ENCODE results near the gene TTLL13. TPM values are rescaled to one million over a fixed set of nuclear protein-coding genes. Genes with fewer than 3 reads are reported as not detected.
A peak's percentile ranks its signal among the peaks of the same experiment; 100 is the strongest.

The TTLL13 gene
- total and polyA plus RNA-seq, 2 experiments from 2014 or later, result not detected

- no peaks in the 10 kb centered on the region for H3K36me3 ChIP-seq (replicated peaks; ENCODE audit: insufficient read depth, low read depth)
- TF ChIP-seq CTCF (IDR thresholded peaks at IDR 0.05; ENCODE audit: poor library complexity) (no peak), EZH2phosphoT487 (IDR thresholded peaks at IDR 0.05; ENCODE audit: low read depth, severe bottlenecking, unreplicated experiment) (no peak), EZH2 (IDR thresholded peaks at IDR 0.05; ENCODE audit: borderline replicate concordance) (no peak)
- peaks cover 13% of the 10 kb centered on the region for H4K20me1 ChIP-seq (ENCODE audit: insufficient read depth, poor library complexity, severe bottlenecking)
- H3K4me1 ChIP-seq (ENCODE audit: insufficient read depth), result peaks cover 28% of the 10 kb centered on the region
- H2AFZ ChIP-seq, result no peak overlapping the region
- H3K9me3 ChIP-seq (ENCODE audit: low read depth), result no peaks in the 10 kb centered on the region
- H3K27ac ChIP-seq, result no peak overlapping the region
- peaks cover 91% of the 10 kb centered on the region for H3K79me2 ChIP-seq
- no peaks in the 10 kb centered on the region for H3K9me2 ChIP-seq (replicated peaks; ENCODE audit: insufficient read depth)
- no peaks in the 10 kb centered on the region for H3K27me3 ChIP-seq
- DNase-seq (ENCODE audit: low spot score), result no peak
- no peak overlapping the region for H3K4me3 ChIP-seq
- H3K4me2 ChIP-seq, result no peak overlapping the region
- WGBS (ENCODE audit: low lambda C conversion rate, missing lambda C conversion rate), result 78% methylated on average over 6 of the region's 6 CpGs
Measured at GRCh38 chr15:90208356-90208755, 41.0 kb upstream of the TTLL13 start.

GRCh38 chr15:90209591-90209990, 39.8 kb upstream of the TTLL13 start:
- Histone ChIP-seq H3K9me2 (replicated peaks; ENCODE audit: insufficient read depth) (no peaks in the 10 kb centered on the region), H3K4me1 (ENCODE audit: insufficient read depth) (peaks cover 24% of the 10 kb centered on the region), H2AFZ (no peak overlapping the region), H3K9me3 (ENCODE audit: low read depth) (no peaks in the 10 kb centered on the region), H4K20me1 (ENCODE audit: insufficient read depth, poor library complexity, severe bottlenecking) (peaks cover 5% of the 10 kb centered on the region), H3K4me3 (no peak overlapping the region), H3K79me2 (peaks cover 80% of the 10 kb centered on the region), H3K4me2 (no peak overlapping the region), H3K36me3 (replicated peaks; ENCODE audit: insufficient read depth, low read depth) (no peaks in the 10 kb centered on the region), H3K27ac (no peak overlapping the region), H3K27me3 (no peaks in the 10 kb centered on the region)
- DNase-seq (ENCODE audit: low spot score), result no peak
- 86% methylated on average over 9 of the region's 9 CpGs for WGBS (ENCODE audit: low lambda C conversion rate, missing lambda C conversion rate)
- TF ChIP-seq EZH2phosphoT487 (IDR thresholded peaks at IDR 0.05; ENCODE audit: low read depth, severe bottlenecking, unreplicated experiment) (no peak), CTCF (IDR thresholded peaks at IDR 0.05; ENCODE audit: poor library complexity) (no peak), EZH2 (IDR thresholded peaks at IDR 0.05; ENCODE audit: borderline replicate concordance) (no peak)

GRCh38 chr15:90210593-90210992, 38.8 kb upstream of the TTLL13 start:
- DNase-seq (ENCODE audit: low spot score), result no peak
- no peak overlapping the region for H3K4me3 ChIP-seq

More at GRCh38 chr15:90210593-90210992, 38.8 kb upstream of the TTLL13 start:
- H2AFZ ChIP-seq, result no peak overlapping the region
- H3K4me2 ChIP-seq, result no peak overlapping the region
- H3K9me2 ChIP-seq (replicated peaks; ENCODE audit: insufficient read depth), result no peaks in the 10 kb centered on the region
- 93% methylated on average over 8 of the region's 8 CpGs for WGBS (ENCODE audit: low lambda C conversion rate, missing lambda C conversion rate)
- peak overlapping the region; percentile 90 for H3K27ac ChIP-seq
- H3K79me2 ChIP-seq, result peaks cover 80% of the 10 kb centered on the region
- H3K9me3 ChIP-seq (ENCODE audit: low read depth), result no peaks in the 10 kb centered on the region
- no peaks in the 10 kb centered on the region for H3K27me3 ChIP-seq
- no peaks in the 10 kb centered on the region for H4K20me1 ChIP-seq (ENCODE audit: insufficient read depth, poor library complexity, severe bottlenecking)
- TF ChIP-seq EZH2phosphoT487 (IDR thresholded peaks at IDR 0.05; ENCODE audit: low read depth, severe bottlenecking, unreplicated experiment) (no peak), CTCF (IDR thresholded peaks at IDR 0.05; ENCODE audit: poor library complexity) (no peak), EZH2 (IDR thresholded peaks at IDR 0.05; ENCODE audit: borderline replicate concordance) (no peak)
- no peaks in the 10 kb centered on the region for H3K36me3 ChIP-seq (replicated peaks; ENCODE audit: insufficient read depth, low read depth)
- H3K4me1 ChIP-seq (ENCODE audit: insufficient read depth), result peaks cover 27% of the 10 kb centered on the region

Data from hepatocyte (in vitro differentiated cells).